Activated naive CD4-positive, alpha-beta T cell treated with anti-CD3 and anti-CD28 coated beads, Interleukin-2, amount 50 U/mL, for 24 hours (primary cell): Measurements from ENCODE around the gene BBS4.
"Not testable (repeated sequence)": the region's sequence is repeated elsewhere in the genome, so short reads cannot be mapped to it uniquely, and the experiment has no call there.

ENCODE experiments used
- H3K27ac Mint-ChIP-seq: one replicate; pipeline ENCODE4 v1.8.0; 2021; ENCODE audit warnings: mild to moderate bottlenecking, mixed read lengths
- H3K27me3 Mint-ChIP-seq: one replicate; pipeline ENCODE4 v1.8.0; 2021; ENCODE audit warnings: mixed read lengths
- H3K36me3 Mint-ChIP-seq: one replicate; pipeline ENCODE4 v1.8.0; 2021; ENCODE audit warnings: mixed read lengths
- H3K4me1 Mint-ChIP-seq: one replicate; pipeline ENCODE4 v1.8.0; 2021; ENCODE audit warnings: mixed read lengths
- H3K4me3 Mint-ChIP-seq: one replicate; pipeline ENCODE4 v1.8.0; 2021; ENCODE audit warnings: mild to moderate bottlenecking, mixed read lengths
- H3K9me3 Mint-ChIP-seq: one replicate; pipeline ENCODE4 v1.8.0; 2021; ENCODE audit warnings: mixed read lengths

The BBS4 gene

GRCh38 chr15:72682772-72683171 lies 3.2 kb upstream of the BBS4 start:
- H3K27me3 Mint-ChIP-seq = peaks cover 2% of the 10 kb centered on the region
- peak overlapping the region; percentile 81 for H3K27ac Mint-ChIP-seq
- H3K4me3 Mint-ChIP-seq = peak overlapping the region; percentile 59
- no peaks in the 10 kb centered on the region for H3K36me3 Mint-ChIP-seq
- H3K9me3 Mint-ChIP-seq = no peaks in the 10 kb centered on the region
- H3K4me1 Mint-ChIP-seq = peaks cover 22% of the 10 kb centered on the region

GRCh38 chr15:72685301-72685924 lies 594 bp upstream of the BBS4 start:
- Mint-ChIP-seq H3K36me3 (no peaks in the 10 kb centered on the region), H3K9me3 (no peaks in the 10 kb centered on the region), H3K27ac (peak overlapping the region; percentile 97), H3K27me3 (no peaks in the 10 kb centered on the region), H3K4me1 (peaks cover 28% of the 10 kb centered on the region), H3K4me3 (peak overlapping the region; percentile 99)

GRCh38 chr15:72688697-72689096 lies 2.7 kb downstream of the BBS4 start:
- Mint-ChIP-seq H3K9me3 (no peaks in the 10 kb centered on the region), H3K4me3 (no peak overlapping the region), H3K4me1 (peaks cover 29% of the 10 kb centered on the region), H3K27ac (no peak overlapping the region), H3K36me3 (no peaks in the 10 kb centered on the region), H3K27me3 (no peaks in the 10 kb centered on the region)

- Mint-ChIP-seq H3K4me1 (peaks cover 34% of the 10 kb centered on the region), H3K27me3 (no peaks in the 10 kb centered on the region), H3K36me3 (peaks cover 5% of the 10 kb centered on the region), H3K4me3 (no peak overlapping the region), H3K27ac (no peak overlapping the region), H3K9me3 (no peaks in the 10 kb centered on the region)
Measured at GRCh38 chr15:72690938-72691337, 4.9 kb downstream of the BBS4 start.

GRCh38 chr15:72698938-72699337 lies 12.9 kb downstream of the BBS4 start:
- Mint-ChIP-seq H3K4me3 (no peak overlapping the region), H3K27ac (no peak overlapping the region), H3K36me3 (peaks cover 10% of the 10 kb centered on the region), H3K9me3 (no peaks in the 10 kb centered on the region), H3K4me1 (peaks cover 24% of the 10 kb centered on the region), H3K27me3 (no peaks in the 10 kb centered on the region)

GRCh38 chr15:72700076-72700475 lies 14.1 kb downstream of the BBS4 start:
- Mint-ChIP-seq H3K36me3 (peaks cover 8% of the 10 kb centered on the region), H3K27ac (no peak overlapping the region), H3K27me3 (no peaks in the 10 kb centered on the region), H3K9me3 (no peaks in the 10 kb centered on the region), H3K4me1 (peaks cover 17% of the 10 kb centered on the region), H3K4me3 (no peak overlapping the region)

- H3K27ac Mint-ChIP-seq = no peak overlapping the region
Measured at GRCh38 chr15:72706266-72706665, 20.3 kb downstream of the BBS4 start.

GRCh38 chr15:72708551-72709303 lies 22.7 kb downstream of the BBS4 start:
- H3K27ac Mint-ChIP-seq, H3K27me3 Mint-ChIP-seq, H3K36me3 Mint-ChIP-seq, H3K9me3 Mint-ChIP-seq, H3K4me3 Mint-ChIP-seq: not testable (repeated sequence)
- H3K4me1 Mint-ChIP-seq = peaks cover 12% of the 10 kb centered on the region

More at GRCh38 chr15:72706266-72706665, 20.3 kb downstream of the BBS4 start:
- Mint-ChIP-seq H3K9me3 (no peaks in the 10 kb centered on the region), H3K4me3 (no peak overlapping the region), H3K4me1 (peaks cover 13% of the 10 kb centered on the region), H3K36me3 (peaks cover 6% of the 10 kb centered on the region), H3K27me3 (no peaks in the 10 kb centered on the region)

GRCh38 chr15:72722071-72722696 lies 36.2 kb downstream of the BBS4 start:
- Mint-ChIP-seq H3K36me3 (peaks cover 8% of the 10 kb centered on the region), H3K4me3 (no peak overlapping the region), H3K27ac (peak overlapping the region; percentile 30)

GRCh38 chr15:72724028-72724427 lies 38.0 kb downstream of the BBS4 start:
- Mint-ChIP-seq H3K9me3 (no peaks in the 10 kb centered on the region), H3K4me3 (no peak overlapping the region), H3K27ac (no peak overlapping the region), H3K27me3 (no peaks in the 10 kb centered on the region), H3K36me3 (peaks cover 4% of the 10 kb centered on the region), H3K4me1 (no peaks in the 10 kb centered on the region)

More at GRCh38 chr15:72722071-72722696, 36.2 kb downstream of the BBS4 start:
- Mint-ChIP-seq H3K4me1 (no peaks in the 10 kb centered on the region), H3K9me3 (no peaks in the 10 kb centered on the region), H3K27me3 (no peaks in the 10 kb centered on the region)

GRCh38 chr15:72725446-72725845 lies 39.4 kb downstream of the BBS4 start:
- Mint-ChIP-seq H3K36me3 (peaks cover 4% of the 10 kb centered on the region), H3K4me1 (no peaks in the 10 kb centered on the region), H3K27ac (no peak overlapping the region), H3K9me3 (no peaks in the 10 kb centered on the region), H3K4me3 (no peak overlapping the region), H3K27me3 (no peaks in the 10 kb centered on the region)

- H3K4me3 Mint-ChIP-seq, H3K27ac Mint-ChIP-seq, H3K36me3 Mint-ChIP-seq, H3K4me1 Mint-ChIP-seq, H3K27me3 Mint-ChIP-seq, H3K9me3 Mint-ChIP-seq: not testable (repeated sequence)
Measured at GRCh38 chr15:72725851-72726250, 39.8 kb downstream of the BBS4 start.

GRCh38 chr15:72727154-72727553 lies 41.1 kb downstream of the BBS4 start:
- H3K27ac Mint-ChIP-seq = no peak overlapping the region
- no peaks in the 10 kb centered on the region for H3K27me3 Mint-ChIP-seq
- no peaks in the 10 kb centered on the region for H3K4me1 Mint-ChIP-seq
- H3K36me3 Mint-ChIP-seq = peaks cover 6% of the 10 kb centered on the region
- H3K9me3 Mint-ChIP-seq = no peaks in the 10 kb centered on the region
- H3K4me3 Mint-ChIP-seq = no peak overlapping the region

GRCh38 chr15:72728249-72728648 lies 42.2 kb downstream of the BBS4 start:
- H3K27ac Mint-ChIP-seq, H3K4me1 Mint-ChIP-seq, H3K27me3 Mint-ChIP-seq, H3K9me3 Mint-ChIP-seq, H3K4me3 Mint-ChIP-seq, H3K36me3 Mint-ChIP-seq: not testable (repeated sequence)

- Mint-ChIP-seq H3K27ac (no peak overlapping the region), H3K36me3 (peaks cover 6% of the 10 kb centered on the region), H3K4me3 (no peak overlapping the region), H3K27me3 (no peaks in the 10 kb centered on the region), H3K9me3 (no peaks in the 10 kb centered on the region), H3K4me1 (no peaks in the 10 kb centered on the region)
Measured at GRCh38 chr15:72728821-72729220, 42.8 kb downstream of the BBS4 start.

- Mint-ChIP-seq H3K4me3 (no peak overlapping the region), H3K27me3 (no peaks in the 10 kb centered on the region), H3K9me3 (no peaks in the 10 kb centered on the region), H3K36me3 (peaks cover 13% of the 10 kb centered on the region), H3K27ac (peak overlapping the region; percentile 10), H3K4me1 (peaks cover 7% of the 10 kb centered on the region)
Measured at GRCh38 chr15:72732086-72732485, 46.1 kb downstream of the BBS4 start.
